Lower leg skin (tissue), 4 donors: ENCODE results near the gene BNIP3. TPM values are rescaled to one million over a fixed set of nuclear protein-coding genes. Genes with fewer than 3 reads are reported as not detected.

ENCODE experiments used
- DNase-seq, 2 donors: peaks; one replicate each; pipeline ENCODE4 v3.0.0-alpha.2; 2019; ENCODE audit warnings: low spot score in 2 of 2
- H3K4me3 ChIP-seq: fragments of 200-600 bp; sonication (generic); 2 replicates; pipeline ENCODE4 v1.5.1; 2017; ENCODE audit warnings: mild to moderate bottlenecking, low read depth; ENCODE audit not compliant: poor library complexity, severe bottlenecking
- CTCF ChIP-seq, 3 donors: fragments of 450-650 bp; IDR thresholded peaks; one replicate each; pipeline ENCODE4 v1.5.1; 2016; ENCODE audit warnings: antibody characterized with exemption in 3 of 3, mild to moderate bottlenecking in 3 of 3, moderate library complexity in 2 of 3
- POLR2A ChIP-seq, 2 donors: fragments of 450-650 bp; IDR thresholded peaks; one replicate each; pipeline ENCODE4 v1.6.1; 2016 to 2017; ENCODE audit warnings: antibody characterized with exemption in 2 of 2, mild to moderate bottlenecking in 1 of 2, moderate library complexity in 1 of 2
- WGBS, 2 donors: methylation state at CpG; one replicate each; pipeline ENCODE4 v1.1.5; 2018; 5-methylcytosine and 5-hydroxymethylcytosine counted together
- intact Hi-C: fragments of 100-400 bp; cut with DNase I; formaldehyde crosslinking; loops from one replicate; pipeline ENCODE4 v1.15.0; 2023; ENCODE audit warnings: low total_unique reads
- total RNA-seq, 4 donors: library from RNA; depleted of rRNA; stranded (reverse); fragments of >200 nt; gene quantifications; one replicate each; pipeline ENCODE4 v1.1.0, GENCODE V29; 2016

The BNIP3 gene
- total RNA-seq, 4 donors from 2014 or later = 78.4 to 241 (median 168) TPM

GRCh38 chr10:131978851-131979250 lies 2.9 kb downstream of the BNIP3 start:
- intact Hi-C loops = no loop called here
- no peak for TF ChIP-seq CTCF (IDR thresholded peaks at IDR 0.05)
- no peak for TF ChIP-seq POLR2A (IDR thresholded peaks at IDR 0.05)
- no peak for DNase-seq
- WGBS, 2 donors = 89 to 90% methylated on average over 6 of the region's 6 CpGs
- no peak overlapping the region for H3K4me3 ChIP-seq

- intact Hi-C loops = no loop called here
- TF ChIP-seq POLR2A (IDR thresholded peaks at IDR 0.05) = no peak
- TF ChIP-seq CTCF (IDR thresholded peaks at IDR 0.05) = no peak
- no peak overlapping the region for H3K4me3 ChIP-seq
- DNase-seq = no peak
- WGBS, 2 donors = 87 to 92% methylated on average over 3 of the region's 3 CpGs
Measured at GRCh38 chr10:131978366-131978765, 3.4 kb downstream of the BNIP3 start.

- intact Hi-C loops = no loop called here
- TF ChIP-seq POLR2A (IDR thresholded peaks at IDR 0.05) (no peak), CTCF (IDR thresholded peaks at IDR 0.05) (no peak)
- no peak for DNase-seq
- 93% methylated on average over 13 of the region's 13 CpGs for WGBS, 2 donors
- no peak overlapping the region for H3K4me3 ChIP-seq
Measured at GRCh38 chr10:131977323-131978096, 4.2 kb downstream of the BNIP3 start.

GRCh38 chr10:131975796-131976195 lies 5.9 kb downstream of the BNIP3 start:
- intact Hi-C loops = no loop called here
- 94 to 96% methylated on average over 10 of the region's 10 CpGs for WGBS, 2 donors
- no peak for DNase-seq
- TF ChIP-seq POLR2A (IDR thresholded peaks at IDR 0.05) (no peak), CTCF (IDR thresholded peaks at IDR 0.05) (no peak)
- no peak overlapping the region for H3K4me3 ChIP-seq

- DNase-seq = no peak
- no peak overlapping the region for H3K4me3 ChIP-seq
- intact Hi-C loops = no loop called here
- TF ChIP-seq CTCF (IDR thresholded peaks at IDR 0.05) (no peak), POLR2A (IDR thresholded peaks at IDR 0.05) (no peak)
- WGBS, 2 donors = 86% methylated on average over 6 of the region's 6 CpGs
Measured at GRCh38 chr10:131975003-131975402, 6.7 kb downstream of the BNIP3 start.
